GM12801 (cell line): ENCODE results near the gene PKMYT1.

Source experiments
- CTCF ChIP-seq: IDR thresholded peaks from one replicate; pipeline ENCODE4 v1.5.1; 2011; ENCODE audit warnings: control low read depth; ENCODE audit not compliant: insufficient read length; ENCODE audit errors: extremely low read depth

The PKMYT1 gene

GRCh38 chr16:2982402-2982801, 2.2 kb upstream of the PKMYT1 start:
- no peak for TF ChIP-seq CTCF

GRCh38 chr16:2981899-2982250, 1.6 kb upstream of the PKMYT1 start:
- no peak for TF ChIP-seq CTCF

- no peak for TF ChIP-seq CTCF
Observed at GRCh38 chr16:2981177-2981898, 1.1 kb upstream of the PKMYT1 start.

GRCh38 chr16:2979669-2980226, 498 bp downstream of the PKMYT1 start:
- TF ChIP-seq CTCF: no peak

- no peak for TF ChIP-seq CTCF
Observed at GRCh38 chr16:2977440-2977839, 2.8 kb downstream of the PKMYT1 start.

- TF ChIP-seq CTCF: no peak
Observed at GRCh38 chr16:2976673-2977072, 3.6 kb downstream of the PKMYT1 start.

- TF ChIP-seq CTCF: no peak
Observed at GRCh38 chr16:2976201-2976600, 4.0 kb downstream of the PKMYT1 start.
